GM12873 (cell line): ENCODE measurements around the gene NEDD4L.

ENCODE experiments used
- CTCF ChIP-seq: IDR thresholded peaks from 2 replicates; pipeline ENCODE4 v1.5.1; 2012; ENCODE audit warnings: low read depth, mild to moderate bottlenecking, moderate library complexity, low read length, control low read depth; ENCODE audit not compliant: insufficient read depth; ENCODE audit errors: missing control alignments

The NEDD4L gene

GRCh38 chr18:58334061-58334460, 290.0 kb downstream of the NEDD4L start:
- no peak for TF ChIP-seq CTCF

GRCh38 chr18:58335223-58335622, 291.2 kb downstream of the NEDD4L start:
- no peak for TF ChIP-seq CTCF

GRCh38 chr18:58335821-58336220, 291.8 kb downstream of the NEDD4L start:
- no peak for TF ChIP-seq CTCF

GRCh38 chr18:58336605-58337004, 292.6 kb downstream of the NEDD4L start:
- TF ChIP-seq CTCF: no peak

GRCh38 chr18:58337285-58337684, 293.3 kb downstream of the NEDD4L start:
- TF ChIP-seq CTCF: no peak

GRCh38 chr18:58337686-58338085, 293.7 kb downstream of the NEDD4L start:
- no peak for TF ChIP-seq CTCF

GRCh38 chr18:58338141-58338540, 294.1 kb downstream of the NEDD4L start:
- TF ChIP-seq CTCF: no peak

GRCh38 chr18:58338961-58339592, 295.1 kb downstream of the NEDD4L start:
- TF ChIP-seq CTCF: no peak
